ENCODE data around the gene TSC22D1. TPM values are rescaled to one million over a fixed set of nuclear protein-coding genes. Genes with fewer than 3 reads are reported as not detected.

TSC22D1 gene
- total RNA-seq, 2 experiments from 2014 or later = 14.6 to 27.7 TPM

DNA sequence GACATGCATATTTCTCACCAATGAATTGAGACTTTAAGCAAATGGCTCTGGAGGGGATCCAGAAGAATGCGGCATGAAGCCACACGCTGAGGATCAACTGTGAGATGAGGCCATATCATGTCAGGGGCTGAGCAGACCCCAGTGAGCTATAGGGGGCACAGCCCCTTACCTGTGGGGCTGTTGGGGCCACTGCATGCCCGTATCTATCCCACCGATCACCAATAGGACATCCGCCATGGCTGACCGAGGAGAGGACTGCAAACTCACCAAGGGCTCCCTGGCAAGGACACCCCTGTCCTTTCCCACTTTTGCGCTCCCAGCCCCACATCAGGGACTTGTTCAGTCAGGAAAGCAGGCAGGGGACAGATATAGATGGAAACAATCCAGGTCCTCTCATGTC is 124.5 kb downstream of the TSC22D1 start:
- POLR2A ChIA-PET = no interaction called here
- Histone ChIP-seq H3K9me2 (ENCODE audit: insufficient read depth, low read length) (no peaks in the 10 kb centered on the region), H3K79me2 (ENCODE audit: insufficient read depth, low read depth, low read length) (no peaks in the 10 kb centered on the region), H3K9me3 (ENCODE audit: low read length) (peaks cover 3% of the 10 kb centered on the region; the same call in 1 of the 2 replicates), H3K27ac (ENCODE audit: low read depth, low read length, poor library complexity, severe bottlenecking) (no peak overlapping the region), H2AFZ (ENCODE audit: low read length) (no peak overlapping the region), H3K4me3 (ENCODE audit: low read depth, low read length, poor library complexity, severe bottlenecking) (no peak overlapping the region), H3K4me2 (ENCODE audit: low read length) (no peak overlapping the region), H4K20me1 (ENCODE audit: insufficient read depth, low read length) (no peaks in the 10 kb centered on the region), H3K4me1 (ENCODE audit: insufficient read depth, low read length, poor library complexity, severe bottlenecking) (no peaks in the 10 kb centered on the region), H3K36me3 (ENCODE audit: insufficient read depth, low read length) (no peaks in the 10 kb centered on the region)
- CTCF ChIA-PET (ENCODE audit: unreplicated experiment) = no interaction called here
- no TSS peak for BruUV-seq (replicated peaks)
- TF ChIP-seq EZH2phosphoT487 (IDR thresholded peaks at IDR 0.05; ENCODE audit: borderline replicate concordance, low read depth, low read length) = no peak
- TF ChIP-seq, protein P1, sequence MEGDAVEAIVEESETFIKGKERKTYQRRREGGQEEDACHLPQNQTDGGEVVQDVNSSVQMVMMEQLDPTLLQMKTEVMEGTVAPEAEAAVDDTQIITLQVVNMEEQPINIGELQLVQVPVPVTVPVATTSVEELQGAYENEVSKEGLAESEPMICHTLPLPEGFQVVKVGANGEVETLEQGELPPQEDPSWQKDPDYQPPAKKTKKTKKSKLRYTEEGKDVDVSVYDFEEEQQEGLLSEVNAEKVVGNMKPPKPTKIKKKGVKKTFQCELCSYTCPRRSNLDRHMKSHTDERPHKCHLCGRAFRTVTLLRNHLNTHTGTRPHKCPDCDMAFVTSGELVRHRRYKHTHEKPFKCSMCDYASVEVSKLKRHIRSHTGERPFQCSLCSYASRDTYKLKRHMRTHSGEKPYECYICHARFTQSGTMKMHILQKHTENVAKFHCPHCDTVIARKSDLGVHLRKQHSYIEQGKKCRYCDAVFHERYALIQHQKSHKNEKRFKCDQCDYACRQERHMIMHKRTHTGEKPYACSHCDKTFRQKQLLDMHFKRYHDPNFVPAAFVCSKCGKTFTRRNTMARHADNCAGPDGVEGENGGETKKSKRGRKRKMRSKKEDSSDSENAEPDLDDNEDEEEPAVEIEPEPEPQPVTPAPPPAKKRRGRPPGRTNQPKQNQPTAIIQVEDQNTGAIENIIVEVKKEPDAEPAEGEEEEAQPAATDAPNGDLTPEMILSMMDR (conservative IDR thresholded peaks at IDR 0.05; ENCODE audit: low read length) = no peak
- intact Hi-C loops (cut with micrococcal nuclease; ENCODE audit: unreplicated experiment) = no loop called here
- no peak for DNase-seq (ENCODE audit: low spot score)

DNA sequence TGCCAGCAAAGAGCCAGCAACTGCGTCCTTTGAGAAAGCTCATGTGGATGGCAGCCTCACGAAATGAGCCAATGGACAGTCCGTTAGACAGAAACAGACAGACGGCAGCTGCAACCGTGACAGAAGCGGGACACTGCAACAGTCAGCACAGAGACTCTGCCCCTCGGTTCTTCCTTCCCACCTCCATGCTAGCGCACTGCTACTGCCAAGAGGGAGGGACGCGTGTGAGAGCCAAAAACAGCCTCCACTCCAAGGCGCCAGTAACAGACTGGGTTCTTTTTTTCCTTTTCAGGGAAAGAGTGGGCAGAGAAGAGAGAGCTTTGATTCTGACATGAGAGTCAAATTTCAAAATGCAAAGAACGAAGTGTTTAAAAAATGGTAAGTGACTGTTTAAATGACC is 125.0 kb downstream of the TSC22D1 start:
- CTCF ChIA-PET (ENCODE audit: unreplicated experiment) = no interaction called here
- intact Hi-C loops (cut with micrococcal nuclease; ENCODE audit: unreplicated experiment) = no loop called here
- H3K79me2 ChIP-seq (ENCODE audit: insufficient read depth, low read depth, low read length) = no peaks in the 10 kb centered on the region

More for the DNA sequence above, 125.0 kb downstream of the TSC22D1 start:
- no peak for DNase-seq (ENCODE audit: low spot score)
- POLR2A ChIA-PET = interaction anchor here (0.6 kb wide), 1 partner anchor 160 kb away, joined by 3 read pairs; no protein-coding TSS in a partner anchor
- H4K20me1 ChIP-seq (ENCODE audit: insufficient read depth, low read length) = no peaks in the 10 kb centered on the region
- BruUV-seq (replicated peaks) = no TSS peak
- no peak overlapping the region for H3K27ac ChIP-seq (ENCODE audit: low read depth, low read length, poor library complexity, severe bottlenecking)
- H3K9me3 ChIP-seq (ENCODE audit: low read length) = no peaks in the 10 kb centered on the region
- H3K4me2 ChIP-seq (ENCODE audit: low read length) = no peak overlapping the region
- no peaks in the 10 kb centered on the region for H3K4me1 ChIP-seq (ENCODE audit: insufficient read depth, low read length, poor library complexity, severe bottlenecking)
- no peaks in the 10 kb centered on the region for H3K36me3 ChIP-seq (ENCODE audit: insufficient read depth, low read length)
- TF ChIP-seq EZH2phosphoT487 (IDR thresholded peaks at IDR 0.05; ENCODE audit: borderline replicate concordance, low read depth, low read length) = no peak
- TF ChIP-seq, protein P1 (conservative IDR thresholded peaks at IDR 0.05; ENCODE audit: low read length) = no peak
- no peak overlapping the region for H2AFZ ChIP-seq (ENCODE audit: low read length)
- H3K9me2 ChIP-seq (ENCODE audit: insufficient read depth, low read length) = no peaks in the 10 kb centered on the region
- H3K4me3 ChIP-seq (ENCODE audit: low read depth, low read length, poor library complexity, severe bottlenecking) = no peak overlapping the region
